NCI-H2081 (cell line): ENCODE data around the gene KBTBD6.
A peak's percentile ranks its signal among the peaks of the same experiment; 100 is the strongest.
"Not testable (repeated sequence)": the region's sequence is repeated elsewhere in the genome, so short reads cannot be mapped to it uniquely, and the experiment has no call there.

Experiments
- DNase-seq, 2 experiments: peaks; one replicate each; lab custom pipeline; 2025; lab: John Stamatoyannopoulos, UW

The KBTBD6 gene

GRCh38 chr13:41132512-41133152 lies at the start of gene KBTBD6:
Gene KBTBD6, minus strand, starts transcription at chr13:41132802. Its CDS starts 291 bp downstream, at chr13:41132511.
- peak; percentile 95 to 98 for DNase-seq

GRCh38 chr13:41182231-41182630 lies 49.6 kb upstream of the KBTBD6 start:
- DNase-seq: no peak

- DNase-seq: no peak
Observed at GRCh38 chr13:41179593-41180250, 47.1 kb upstream of the KBTBD6 start.

GRCh38 chr13:41178040-41178439 lies 45.4 kb upstream of the KBTBD6 start:
- DNase-seq: no peak

- no peak for DNase-seq
Observed at GRCh38 chr13:41177616-41178015, 45.0 kb upstream of the KBTBD6 start.

GRCh38 chr13:41175576-41175975 lies 43.0 kb upstream of the KBTBD6 start:
- not testable (repeated sequence) for DNase-seq

- DNase-seq: no peak
Observed at GRCh38 chr13:41162151-41162550, 29.5 kb upstream of the KBTBD6 start.

GRCh38 chr13:41159174-41159573 lies 26.6 kb upstream of the KBTBD6 start:
- DNase-seq: no peak

GRCh38 chr13:41157048-41157717 lies 24.6 kb upstream of the KBTBD6 start:
- no peak for DNase-seq

- no peak for DNase-seq
Observed at GRCh38 chr13:41156620-41157019, 24.0 kb upstream of the KBTBD6 start.

- no peak for DNase-seq
Observed at GRCh38 chr13:41154042-41154441, 21.4 kb upstream of the KBTBD6 start.

- no peak for DNase-seq
Observed at GRCh38 chr13:41152005-41152404, 19.4 kb upstream of the KBTBD6 start.

- DNase-seq: no peak
Observed at GRCh38 chr13:41150058-41150457, 17.5 kb upstream of the KBTBD6 start.

GRCh38 chr13:41148419-41149283 lies 16.0 kb upstream of the KBTBD6 start:
- DNase-seq: no peak

- DNase-seq: no peak
Observed at GRCh38 chr13:41145136-41145908, 12.7 kb upstream of the KBTBD6 start.

GRCh38 chr13:41144576-41144975 lies 12.0 kb upstream of the KBTBD6 start:
- DNase-seq: no peak

- no peak for DNase-seq
Observed at GRCh38 chr13:41139296-41139966, 6.8 kb upstream of the KBTBD6 start.

- DNase-seq: no peak
Observed at GRCh38 chr13:41137951-41138350, 5.3 kb upstream of the KBTBD6 start.

GRCh38 chr13:41137241-41137640 lies 4.6 kb upstream of the KBTBD6 start:
- DNase-seq: no peak

- no peak for DNase-seq
Observed at GRCh38 chr13:41136396-41137031, 3.9 kb upstream of the KBTBD6 start.
